AG04450 (cell line): ENCODE results near the gene TRIM25. TPM values are rescaled to one million over a fixed set of nuclear protein-coding genes. Genes with fewer than 3 reads are reported as not detected.

Source experiments
- CTCF ChIA-PET: fragments of 300-600, 350-600 bp; formaldehyde crosslinking; extraction: SDS; loops from one replicate; lab custom pipeline; 2022; ENCODE audit warnings: antibody characterized with exemption, inconsistent platforms; lab: Charles Lee
- POLR2A ChIA-PET: fragments of 350-600 bp; formaldehyde crosslinking; extraction: SDS; loops from one replicate; lab custom pipeline; 2021; ENCODE audit warnings: antibody characterized with exemption, inconsistent platforms; lab: Yijun Ruan, JAX
- DNase-seq: peaks from one replicate; pipeline ENCODE4 v3.0.0-alpha.2; 2011; ENCODE audit warnings: low read depth, low spot score
- H3K27ac ChIP-seq: one replicate; pipeline ENCODE4 v1.5.1; 2012; ENCODE audit warnings: low read depth, low read length, control low read depth
- H3K27me3 ChIP-seq: one replicate; pipeline ENCODE4 v1.6.0; 2012; ENCODE audit warnings: low read length; ENCODE audit not compliant: control insufficient read depth, insufficient read depth
- H3K4me3 ChIP-seq: 2 replicates; pipeline ENCODE4 v1.5.1; 2011; ENCODE audit warnings: mild to moderate bottlenecking, low read depth, low read length, control low read depth
- H3K9me3 ChIP-seq: 2 replicates; pipeline ENCODE4 v1.5.1; 2012; ENCODE audit warnings: low read length; ENCODE audit not compliant: control insufficient read depth, insufficient read depth
- CTCF ChIP-seq: IDR thresholded peaks from 2 replicates; pipeline ENCODE4 v1.5.1; 2011; ENCODE audit warnings: low read depth, low read length, control low read depth, inconsistent platforms
- polyA plus RNA-seq: library from polyadenylated mRNA; depleted of rRNA; stranded (reverse); fragments of >200 nt; gene quantifications from 2 replicates; pipeline ENCODE4 v1.2.3, GENCODE V29; 2011

TRIM25 gene
- polyA plus RNA-seq, 1 experiment: 58.2 TPM

GRCh38 chr17:56879280-56879679 is 34.6 kb downstream of the TRIM25 start:
- CTCF ChIA-PET: interaction anchor here (1.2 kb wide), 1 partner anchor 59 kb away, joined by 3 read pairs; no protein-coding TSS in a partner anchor
- Histone ChIP-seq H3K27me3 (no peaks in the 10 kb centered on the region), H3K4me3 (no peak overlapping the region), H3K9me3 (no peaks in the 10 kb centered on the region), H3K27ac (no peak overlapping the region)
- DNase-seq: no peak
- POLR2A ChIA-PET: interaction anchor here (1.1 kb wide), 1 partner anchor 45 kb away, joined by 3 read pairs; no protein-coding TSS in a partner anchor
- no peak for TF ChIP-seq CTCF

- no peak overlapping the region for H3K27ac ChIP-seq
- ChIA-PET POLR2A (no interaction called here), CTCF (no interaction called here)
- no peaks in the 10 kb centered on the region for H3K9me3 ChIP-seq
- no peak overlapping the region for H3K4me3 ChIP-seq
- no peak for DNase-seq
- H3K27me3 ChIP-seq: no peaks in the 10 kb centered on the region
- no peak for TF ChIP-seq CTCF
Observed at GRCh38 chr17:56876766-56877179, 37.1 kb downstream of the TRIM25 start.

GRCh38 chr17:56870081-56870651 is 43.7 kb downstream of the TRIM25 start:
- H3K27me3 ChIP-seq: no peaks in the 10 kb centered on the region
- no peak overlapping the region for H3K4me3 ChIP-seq
- TF ChIP-seq CTCF: no peak
- CTCF ChIA-PET: no interaction called here
- POLR2A ChIA-PET: no interaction called here
- no peak overlapping the region for H3K27ac ChIP-seq
- no peaks in the 10 kb centered on the region for H3K9me3 ChIP-seq
- no peak for DNase-seq

- Histone ChIP-seq H3K4me3 (no peak overlapping the region), H3K27ac (no peak overlapping the region), H3K9me3 (no peaks in the 10 kb centered on the region), H3K27me3 (no peaks in the 10 kb centered on the region)
- CTCF ChIA-PET: no interaction called here
- POLR2A ChIA-PET: no interaction called here
- TF ChIP-seq CTCF: no peak
- no peak for DNase-seq
Observed at GRCh38 chr17:56868716-56869115, 45.1 kb downstream of the TRIM25 start.

GRCh38 chr17:56867948-56868376 is 45.9 kb downstream of the TRIM25 start:
- H3K27ac ChIP-seq: peak overlapping the region; percentile 43
- no peaks in the 10 kb centered on the region for H3K9me3 ChIP-seq
- H3K27me3 ChIP-seq: no peaks in the 10 kb centered on the region
- no peak for TF ChIP-seq CTCF
- ChIA-PET CTCF (interaction anchor here (0.9 to 1.4 kb wide), 2 partner anchors 48 to 275 kb away, joined by 3 read pairs; partner anchors contain the start of gene NOG), POLR2A (interaction anchor here (0.5 to 0.7 kb wide), 3 partner anchors 12 to 59 kb away, joined by 3 to 6 read pairs (median 3); partner anchors contain the start of gene TRIM25)
- DNase-seq: peak; percentile 3
- no peak overlapping the region for H3K4me3 ChIP-seq
